ENCODE data around the gene CFAP74. TPM values are rescaled to one million over a fixed set of nuclear protein-coding genes. Genes with fewer than 3 reads are reported as not detected.

CFAP74 gene
- total and polyA plus RNA-seq, 9 of the 15 experiments (the other 6 are each of a cell fraction or from before 2014, with no cell fraction given) = 0.03 to 0.15 (median 0.05) TPM; not detected in 6

DNA sequence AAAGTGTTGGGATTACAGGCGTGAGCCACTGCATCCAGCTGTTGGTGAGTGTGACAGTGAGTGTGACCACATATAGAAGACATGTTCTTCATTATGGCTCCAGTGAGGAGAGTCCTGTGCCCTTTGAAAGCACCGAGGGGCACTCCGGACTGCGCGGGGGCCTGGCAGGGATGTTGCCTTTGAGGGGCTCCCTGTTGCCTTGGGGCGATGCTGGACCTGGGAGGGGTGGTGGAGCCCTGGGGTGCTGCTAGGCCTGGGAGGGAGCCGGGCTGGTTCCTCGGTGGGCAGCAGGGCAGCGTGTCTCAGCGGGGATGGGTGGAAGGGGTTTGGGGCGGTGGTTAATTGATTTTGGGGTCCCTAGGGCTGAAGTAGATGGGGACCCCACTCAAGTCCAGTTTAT is 25.5 kb downstream of the CFAP74 start:
- TF ChIP-seq, protein P1, sequence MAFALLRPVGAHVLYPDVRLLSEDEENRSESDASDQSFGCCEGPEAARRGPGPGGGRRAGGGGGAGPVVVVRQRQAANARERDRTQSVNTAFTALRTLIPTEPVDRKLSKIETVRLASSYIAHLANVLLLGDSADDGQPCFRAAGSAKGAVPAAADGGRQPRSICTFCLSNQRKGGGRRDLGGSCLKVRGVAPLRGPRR (CRISPR knock-in tag; IDR thresholded peaks at IDR 0.05) = no peak
- TF ChIP-seq BRCA1 (IDR thresholded peaks at IDR 0.05) (no peak), BRCA1 (CRISPR knock-in tag; IDR thresholded peaks at IDR 0.05) (no peak), NCOA6 (IDR thresholded peaks at IDR 0.05) (no peak), DIDO1 (tag; IDR thresholded peaks at IDR 0.05; ENCODE audit: low read depth) (no peak), GABPB2 (CRISPR knock-in tag; conservative IDR thresholded peaks at IDR 0.05) (no peak), RNF2 (IDR thresholded peaks at IDR 0.05) (no peak), ZKSCAN3 (CRISPR knock-in tag; IDR thresholded peaks at IDR 0.05) (no peak), ZNF354B (CRISPR knock-in tag; IDR thresholded peaks at IDR 0.05) (no peak), ZKSCAN8 (CRISPR knock-in tag; IDR thresholded peaks at IDR 0.05) (no peak), E2F8 (IDR thresholded peaks at IDR 0.05; ENCODE audit: low read depth, partially characterized antibody) (no peak), FOXP4 (CRISPR knock-in tag; IDR thresholded peaks at IDR 0.05; ENCODE audit: borderline replicate concordance) (no peak)
- TF ChIP-seq, protein P2, sequence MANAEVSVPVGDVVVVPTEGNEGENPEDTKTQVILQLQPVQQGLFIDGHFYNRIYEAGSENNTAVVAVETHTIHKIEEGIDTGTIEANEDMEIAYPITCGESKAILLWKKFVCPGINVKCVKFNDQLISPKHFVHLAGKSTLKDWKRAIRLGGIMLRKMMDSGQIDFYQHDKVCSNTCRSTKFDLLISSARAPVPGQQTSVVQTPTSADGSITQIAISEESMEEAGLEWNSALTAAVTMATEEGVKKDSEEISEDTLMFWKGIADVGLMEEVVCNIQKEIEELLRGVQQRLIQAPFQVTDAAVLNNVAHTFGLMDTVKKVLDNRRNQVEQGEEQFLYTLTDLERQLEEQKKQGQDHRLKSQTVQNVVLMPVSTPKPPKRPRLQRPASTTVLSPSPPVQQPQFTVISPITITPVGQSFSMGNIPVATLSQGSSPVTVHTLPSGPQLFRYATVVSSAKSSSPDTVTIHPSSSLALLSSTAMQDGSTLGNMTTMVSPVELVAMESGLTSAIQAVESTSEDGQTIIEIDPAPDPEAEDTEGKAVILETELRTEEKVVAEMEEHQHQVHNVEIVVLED (CRISPR knock-in tag; IDR thresholded peaks at IDR 0.05) = no peak
- TF ChIP-seq, protein P3, sequence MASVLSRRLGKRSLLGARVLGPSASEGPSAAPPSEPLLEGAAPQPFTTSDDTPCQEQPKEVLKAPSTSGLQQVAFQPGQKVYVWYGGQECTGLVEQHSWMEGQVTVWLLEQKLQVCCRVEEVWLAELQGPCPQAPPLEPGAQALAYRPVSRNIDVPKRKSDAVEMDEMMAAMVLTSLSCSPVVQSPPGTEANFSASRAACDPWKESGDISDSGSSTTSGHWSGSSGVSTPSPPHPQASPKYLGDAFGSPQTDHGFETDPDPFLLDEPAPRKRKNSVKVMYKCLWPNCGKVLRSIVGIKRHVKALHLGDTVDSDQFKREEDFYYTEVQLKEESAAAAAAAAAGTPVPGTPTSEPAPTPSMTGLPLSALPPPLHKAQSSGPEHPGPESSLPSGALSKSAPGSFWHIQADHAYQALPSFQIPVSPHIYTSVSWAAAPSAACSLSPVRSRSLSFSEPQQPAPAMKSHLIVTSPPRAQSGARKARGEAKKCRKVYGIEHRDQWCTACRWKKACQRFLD (CRISPR knock-in tag; IDR thresholded peaks at IDR 0.05) = no peak
- Histone ChIP-seq H2AFZ (ENCODE audit: low read depth, low read length) (no peak overlapping the region), H3K9me1 (ENCODE audit: control insufficient read depth, insufficient read depth, low read length) (no peaks in the 10 kb centered on the region), H3K4me1 (replicated peaks in 1 of 2; ENCODE audit: control insufficient read depth in 2 of 2, insufficient read depth in 2 of 2, low read length in 2 of 2) (peaks cover 0 to 33% of the 10 kb centered on the region in 2 experiments; a peak in 2 of 5 replicates), H3K79me2 (ENCODE audit: control insufficient read depth, insufficient read depth, low read length) (no peaks in the 10 kb centered on the region), H3K9ac (ENCODE audit: insufficient read depth in 1 of 2, low read depth in 2 of 2, low read length in 2 of 2) (no peak overlapping the region), H3K4me2 (ENCODE audit: insufficient read depth, low read length) (no peak overlapping the region), H3K27ac (ENCODE audit: extremely low read depth, low read depth, low read length) (no peak overlapping the region), H3K36me3 (ENCODE audit: control insufficient read depth, insufficient read depth, low read length) (no peaks in the 10 kb centered on the region), H3K9me3 (replicated peaks; ENCODE audit: control insufficient read depth, insufficient read depth, low read depth, low read length) (peaks cover 3% of the 10 kb centered on the region; the same call in 1 of the 2 replicates), H4K20me1 (replicated peaks; ENCODE audit: control insufficient read depth, insufficient read depth, low read length) (0 out of 2 replicates have a peak, but pooled peaks cover under 1% of the 10 kb centered on the region), H3K4me3 (no peak overlapping the region), H3K27me3 (ENCODE audit: control insufficient read depth in 2 of 2, insufficient read depth in 2 of 2, low read length in 2 of 2) (peaks cover 37 to 54% of the 10 kb centered on the region in 2 experiments)
- WGBS (ENCODE audit: insufficient coverage, low coverage, missing lambda C conversion rate) = under 1% methylated on average over 9 of the region's 11 CpGs
- BruUV-seq (replicated peaks) = no TSS peak
- intact Hi-C loops (cut with micrococcal nuclease) = no loop called here
- no peak for ATAC-seq
- ChIA-PET CTCF (ENCODE audit: low intra/inter-chr PET ratio) (no interaction called here), POLR2A (interaction anchor here (0.7 to 0.9 kb wide), 3 partner anchors 14 to 196 kb away, joined by 3 to 4 read pairs (median 3); no protein-coding TSS in a partner anchor)
- DNase-seq (ENCODE audit: extremely low read depth in 1 of 4, low spot score in 3 of 4) = no peak
- in situ Hi-C loops (cut with MboI) = no loop called here
- no peak for FAIRE-seq
